Uterus (tissue), 4 donors: ENCODE measurements around the gene INTS1. TPM values are rescaled to one million over a fixed set of nuclear protein-coding genes. Genes with fewer than 3 reads are reported as not detected.
"Not testable (repeated sequence)": the region's sequence is repeated elsewhere in the genome, so short reads cannot be mapped to it uniquely, and the experiment has no call there.

Experiments
- DNase-seq, 2 donors: peaks; one replicate each; pipeline ENCODE4 v3.0.0-alpha.2; 2019 to 2020
- H3K27ac ChIP-seq, 2 donors: fragments of 200-600 bp; sonication (generic); 1 replicate in 1 of 2; 2 replicates in 1 of 2; pipeline ENCODE4 v1.5.1; 2016 to 2018
- H3K27me3 ChIP-seq, 2 donors: fragments of 200-600 bp; sonication (generic); one replicate each; pipeline ENCODE4 v1.5.1; 2018 to 2019; ENCODE audit warnings: control low read depth in 1 of 2
- H3K36me3 ChIP-seq, 2 donors: fragments of 200-600 bp; sonication (generic); one replicate each; pipeline ENCODE4 v1.5.1; 2019; ENCODE audit warnings: control low read depth in 1 of 2
- H3K4me1 ChIP-seq, 2 donors: fragments of 200-600 bp; sonication (generic); one replicate each; pipeline ENCODE4 v1.5.1; 2018 to 2019; ENCODE audit warnings: control low read depth in 1 of 2
- H3K4me3 ChIP-seq, 2 donors: fragments of 200-600 bp; sonication (generic); 1 replicate in 1 of 2; 2 replicates in 1 of 2; pipeline ENCODE4 v1.5.1; 2018 to 2019; ENCODE audit warnings: mild to moderate bottlenecking in 1 of 2
- H3K9me3 ChIP-seq, 2 donors: fragments of 200-600 bp; sonication (generic); one replicate each; pipeline ENCODE4 v1.5.1; 2019; ENCODE audit warnings: control low read depth in 1 of 2
- POLR2A ChIP-seq, 2 donors: fragments of 450-650 bp; IDR thresholded peaks; one replicate each; pipeline ENCODE4 v1.6.1; 2016; ENCODE audit warnings: antibody characterized with exemption in 2 of 2, mild to moderate bottlenecking in 1 of 2, moderate library complexity in 1 of 2
- intact Hi-C: fragments of 100-400 bp; cut with DNase I; formaldehyde crosslinking; loops from one replicate; pipeline ENCODE4 v1.15.1; 2023; ENCODE audit warnings: low total_unique reads
- total RNA-seq, 4 donors: library from RNA; depleted of rRNA in 3 of 4; stranded (reverse); fragments of >200 nt in 3 of 4; gene quantifications; one replicate each; pipeline versions ENCODE4 v1.1.0 to v1.2.4, GENCODE V29; 2014 to 2023
- TF ChIP-seq, protein P1 (sequence below), 4 experiments: fragments of 200-600 bp in 2 of 4; fragments of 450-650 bp in 2 of 4; sonication (generic) in 2 of 4; IDR thresholded peaks; one replicate each; pipeline ENCODE4 v1.5.1; 2016 to 2019; ENCODE audit warnings: antibody characterized with exemption in 4 of 4, mild to moderate bottlenecking in 2 of 4, moderate library complexity in 1 of 4
- donor health status: DM: yes; HTN: yes; CAD: no.

INTS1 gene
- total RNA-seq, 4 donors from 2014 or later, result 8.2 to 68.9 (median 30.3) TPM

DNA sequence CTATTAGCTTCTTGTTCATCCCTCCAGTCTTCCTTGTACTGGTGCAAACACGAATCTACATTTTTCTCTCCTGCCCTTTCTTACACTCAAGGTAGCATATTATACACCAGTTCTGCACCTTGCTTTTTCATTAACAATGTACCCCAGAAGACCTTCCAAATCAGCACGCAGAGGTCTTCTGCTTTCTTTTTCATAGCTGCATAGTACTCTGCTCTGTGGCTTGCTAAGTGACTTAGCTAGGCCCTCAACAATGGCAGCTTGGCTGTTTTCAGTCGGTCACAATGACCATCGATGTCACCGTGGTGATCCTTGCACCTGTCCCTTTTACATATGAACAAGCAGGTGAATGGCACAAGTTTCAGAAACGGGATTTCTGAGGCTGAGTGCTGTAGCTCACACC, 21.2 kb upstream of the INTS1 start:
- no peak for TF ChIP-seq POLR2A (IDR thresholded peaks at IDR 0.05)
- TF ChIP-seq, protein P1, sequence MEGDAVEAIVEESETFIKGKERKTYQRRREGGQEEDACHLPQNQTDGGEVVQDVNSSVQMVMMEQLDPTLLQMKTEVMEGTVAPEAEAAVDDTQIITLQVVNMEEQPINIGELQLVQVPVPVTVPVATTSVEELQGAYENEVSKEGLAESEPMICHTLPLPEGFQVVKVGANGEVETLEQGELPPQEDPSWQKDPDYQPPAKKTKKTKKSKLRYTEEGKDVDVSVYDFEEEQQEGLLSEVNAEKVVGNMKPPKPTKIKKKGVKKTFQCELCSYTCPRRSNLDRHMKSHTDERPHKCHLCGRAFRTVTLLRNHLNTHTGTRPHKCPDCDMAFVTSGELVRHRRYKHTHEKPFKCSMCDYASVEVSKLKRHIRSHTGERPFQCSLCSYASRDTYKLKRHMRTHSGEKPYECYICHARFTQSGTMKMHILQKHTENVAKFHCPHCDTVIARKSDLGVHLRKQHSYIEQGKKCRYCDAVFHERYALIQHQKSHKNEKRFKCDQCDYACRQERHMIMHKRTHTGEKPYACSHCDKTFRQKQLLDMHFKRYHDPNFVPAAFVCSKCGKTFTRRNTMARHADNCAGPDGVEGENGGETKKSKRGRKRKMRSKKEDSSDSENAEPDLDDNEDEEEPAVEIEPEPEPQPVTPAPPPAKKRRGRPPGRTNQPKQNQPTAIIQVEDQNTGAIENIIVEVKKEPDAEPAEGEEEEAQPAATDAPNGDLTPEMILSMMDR (IDR thresholded peaks at IDR 0.05), result no peak
- no peak for DNase-seq
- Histone ChIP-seq H3K9me3 (no peaks in the 10 kb centered on the region), H3K4me1 (no peaks in the 10 kb centered on the region), H3K27me3 (no peaks in the 10 kb centered on the region), H3K36me3 (no peaks in the 10 kb centered on the region), H3K27ac (no peak overlapping the region), H3K4me3 (no peak overlapping the region)
- intact Hi-C loops, result no loop called here

DNA sequence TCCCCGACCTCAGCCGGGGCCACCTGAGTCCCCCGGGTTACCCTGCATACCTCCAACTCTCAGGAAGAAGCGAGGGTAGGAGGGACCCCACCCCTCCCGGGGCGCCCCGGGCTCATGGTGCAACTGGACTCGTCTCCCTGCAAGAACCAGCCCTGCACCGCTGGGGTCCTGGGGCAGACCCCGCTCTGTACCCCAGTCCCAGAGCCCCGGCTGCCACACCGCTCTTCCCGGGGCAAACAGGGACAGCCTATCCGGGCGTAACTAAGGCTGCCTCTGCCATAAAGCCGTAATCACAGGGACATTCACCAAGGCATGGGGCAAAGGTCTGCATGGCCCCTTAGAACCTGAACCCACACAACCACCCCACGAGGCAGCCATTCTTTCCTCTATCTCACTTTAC, 19.7 kb upstream of the INTS1 start:
- H3K36me3 ChIP-seq, result no peaks in the 10 kb centered on the region
- TF ChIP-seq, protein P1 (IDR thresholded peaks at IDR 0.05), result no peak
- TF ChIP-seq POLR2A (IDR thresholded peaks at IDR 0.05), result no peak
- no peaks in the 10 kb centered on the region for H3K4me1 ChIP-seq
- intact Hi-C loops, result no loop called here
- H3K27me3 ChIP-seq, result no peaks in the 10 kb centered on the region
- no peak for DNase-seq
- no peak overlapping the region for H3K4me3 ChIP-seq
- no peaks in the 10 kb centered on the region for H3K9me3 ChIP-seq
- H3K27ac ChIP-seq, result no peak overlapping the region

GRCh38 chr7:1523208-1523607, 19.0 kb upstream of the INTS1 start:
- H3K4me1 ChIP-seq, result no peaks in the 10 kb centered on the region
- no peak overlapping the region for H3K27ac ChIP-seq
- TF ChIP-seq POLR2A (IDR thresholded peaks at IDR 0.05), result no peak
- TF ChIP-seq, protein P1 (IDR thresholded peaks at IDR 0.05), result no peak
- H3K9me3 ChIP-seq, result no peaks in the 10 kb centered on the region
- intact Hi-C loops, result no loop called here
- no peak for DNase-seq
- no peaks in the 10 kb centered on the region for H3K36me3 ChIP-seq
- no peak overlapping the region for H3K4me3 ChIP-seq
- H3K27me3 ChIP-seq, result no peaks in the 10 kb centered on the region

GRCh38 chr7:1521456-1521855, 17.3 kb upstream of the INTS1 start:
- intact Hi-C loops, result no loop called here
- Histone ChIP-seq H3K27me3 (no peaks in the 10 kb centered on the region), H3K27ac (no peak overlapping the region), H3K9me3 (no peaks in the 10 kb centered on the region), H3K4me1 (no peaks in the 10 kb centered on the region), H3K36me3 (no peaks in the 10 kb centered on the region), H3K4me3 (no peak overlapping the region)
- DNase-seq, result no peak
- TF ChIP-seq, protein P1 (IDR thresholded peaks at IDR 0.05), result no peak
- no peak for TF ChIP-seq POLR2A (IDR thresholded peaks at IDR 0.05)

- TF ChIP-seq POLR2A (IDR thresholded peaks at IDR 0.05), result peak in 1 of 2 donors; percentile 17
- TF ChIP-seq, protein P1 (IDR thresholded peaks at IDR 0.05), result no peak
- DNase-seq, result no peak
- Histone ChIP-seq H3K4me3 (no peak overlapping the region), H3K4me1 (no peaks in the 10 kb centered on the region), H3K27ac (no peak overlapping the region), H3K9me3 (no peaks in the 10 kb centered on the region), H3K36me3 (no peaks in the 10 kb centered on the region), H3K27me3 (no peaks in the 10 kb centered on the region)
- intact Hi-C loops, result no loop called here
These were observed 16.5 kb upstream of the INTS1 start for GRCh38 chr7:1520539-1521234.

DNA sequence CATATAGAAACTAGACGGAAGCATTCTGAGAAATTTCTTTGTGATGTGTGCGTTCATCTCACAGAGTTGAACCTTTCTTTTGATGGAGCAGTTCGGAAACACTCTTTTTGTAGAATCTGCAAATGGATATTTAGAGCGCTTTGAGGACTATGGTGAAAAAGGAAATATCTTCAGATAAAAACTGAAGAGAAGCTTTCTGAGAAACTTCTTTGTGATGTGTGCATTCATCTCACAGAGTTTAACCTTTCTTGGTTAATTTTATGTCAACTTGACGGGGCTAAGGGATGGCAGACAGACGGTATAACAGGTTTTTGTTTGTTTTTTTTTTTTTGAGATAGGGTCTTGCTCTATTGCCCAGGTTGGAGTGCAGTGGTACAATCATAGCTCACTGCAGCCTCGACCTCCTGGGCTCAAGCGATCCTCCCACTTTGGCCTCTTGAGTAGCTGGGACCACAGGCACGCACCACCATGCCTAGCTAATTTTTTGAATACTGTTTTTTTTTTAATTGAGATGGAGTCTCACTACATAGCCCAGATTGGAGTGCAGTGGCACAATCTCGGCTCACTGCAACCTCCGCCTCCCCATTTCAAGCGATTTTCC, 15.2 kb upstream of the INTS1 start:
- intact Hi-C loops, H3K4me1 ChIP-seq, H3K27me3 ChIP-seq, H3K27ac ChIP-seq, H3K4me3 ChIP-seq, H3K9me3 ChIP-seq, H3K36me3 ChIP-seq, DNase-seq: not testable (repeated sequence)
